Renal cortex interstitium (tissue), 11 donors: ENCODE data around the gene GALNT14. TPM values are rescaled to one million over a fixed set of nuclear protein-coding genes. Genes with fewer than 3 reads are reported as not detected.
A peak's percentile ranks its signal among the peaks of the same experiment; 100 is the strongest.

Source experiments
- DNase-seq, 11 donors: peaks; one replicate each; pipeline ENCODE4 v3.0.0-alpha.2; 2013; ENCODE audit warnings: low read depth in 9 of 11, low spot score in 4 of 11; ENCODE audit errors: extremely low read depth in 1 of 11
- polyA plus RNA-seq, 3 donors: library from polyadenylated mRNA; unstranded; fragments of 120-200 nt; gene quantifications; one replicate each; pipeline ENCODE4 v1.2.1, GENCODE V29; 2013; ENCODE audit not compliant: insufficient read length in 3 of 3

Gene GALNT14
- polyA plus RNA-seq, 3 donors = 33.2 to 41.7 (median 40.9) TPM

- no peak for DNase-seq
Measured at GRCh38 chr2:31141443-31142085, 3.3 kb upstream of the GALNT14 start.

GRCh38 chr2:31140151-31140550 is 1.9 kb upstream of the GALNT14 start:
- no peak for DNase-seq

DNA sequence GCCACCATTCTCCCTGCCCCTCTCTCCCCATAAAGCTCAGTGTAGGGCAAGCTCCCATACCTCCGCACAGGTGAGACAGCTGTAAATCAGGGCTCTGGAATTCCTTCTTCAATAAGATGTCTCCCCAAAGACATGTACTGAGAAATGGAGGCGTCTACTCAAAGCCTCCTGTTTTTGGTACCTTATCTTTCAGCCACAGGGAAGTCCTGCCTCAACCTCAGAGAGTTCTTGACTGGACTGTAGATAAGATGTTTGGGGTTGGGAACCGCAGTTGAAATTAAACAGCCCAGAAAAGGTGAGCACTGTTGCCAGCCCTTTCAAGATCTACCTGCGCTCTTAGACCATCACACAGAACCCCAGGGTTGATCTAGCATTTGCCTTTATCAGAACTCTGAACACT is 1.4 kb upstream of the GALNT14 start:
- DNase-seq = no peak

- DNase-seq = peak in 4 of 11 donors; percentile 5 to 20 (median 8)
Measured at GRCh38 chr2:31137211-31138036, 816 bp downstream of the GALNT14 start.

DNA sequence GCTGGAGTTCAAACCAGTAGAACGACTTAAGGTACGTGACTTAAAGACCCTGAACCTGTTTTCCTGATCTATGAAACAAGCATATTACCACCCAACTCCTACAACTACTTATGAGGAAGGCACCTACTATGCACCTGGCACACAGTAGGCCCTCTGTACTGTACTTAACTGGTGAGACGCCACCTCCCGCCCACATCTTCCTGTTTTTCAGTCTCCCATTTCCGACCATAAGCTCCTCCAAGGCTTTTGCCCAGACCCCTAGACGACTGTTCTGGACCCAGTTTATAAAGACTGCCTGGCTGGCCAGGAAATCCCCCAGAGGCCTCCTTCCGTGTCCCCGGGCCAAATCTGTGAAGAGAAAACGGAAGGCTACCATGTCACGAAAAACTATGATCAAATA is 1.5 kb downstream of the GALNT14 start:
- no peak for DNase-seq

DNA sequence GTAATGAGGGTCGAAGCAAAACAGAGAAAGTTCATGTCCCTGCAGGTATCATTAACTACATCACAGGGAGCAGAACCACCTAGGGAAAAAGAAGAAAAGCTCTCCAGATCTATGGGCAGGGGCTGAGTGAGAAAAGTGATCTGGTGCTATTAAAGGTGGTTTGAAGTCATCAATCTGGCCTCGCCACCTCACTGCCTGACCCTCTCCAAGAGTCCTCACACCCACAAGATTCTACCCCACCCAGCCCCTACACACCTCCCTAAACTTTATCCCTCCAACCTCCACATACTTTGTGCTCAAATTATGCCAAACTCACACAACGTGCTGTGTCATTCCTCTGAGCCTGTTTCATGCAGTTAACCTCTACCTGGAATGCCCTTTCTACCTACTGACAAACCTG is 2.2 kb downstream of the GALNT14 start:
- no peak for DNase-seq

- no peak for DNase-seq
Measured at GRCh38 chr2:31134480-31134879, 3.8 kb downstream of the GALNT14 start.

DNA sequence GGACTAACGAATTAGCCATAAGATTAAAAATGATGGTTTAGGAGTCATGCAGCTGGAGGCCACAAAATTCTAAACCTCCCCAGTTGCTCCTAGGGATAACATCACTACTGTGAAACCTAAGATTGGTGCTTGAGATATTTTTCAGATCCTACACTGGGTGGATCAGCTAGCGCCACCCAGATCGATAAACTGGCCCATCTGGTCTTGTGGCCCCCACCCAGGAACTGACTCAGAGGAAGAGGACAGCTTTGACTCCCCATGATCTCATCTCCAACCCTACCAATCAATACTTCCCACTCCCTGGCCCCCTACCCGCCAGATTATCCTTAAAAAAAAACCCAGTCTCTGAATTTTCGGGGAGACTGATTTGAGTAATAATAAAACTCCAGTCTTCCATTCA is 5.5 kb downstream of the GALNT14 start:
- no peak for DNase-seq

GRCh38 chr2:31131871-31132270 is 6.4 kb downstream of the GALNT14 start:
- no peak for DNase-seq

GRCh38 chr2:31129375-31130171 is 8.7 kb downstream of the GALNT14 start:
- no peak for DNase-seq

GRCh38 chr2:31127931-31128330 is 10.3 kb downstream of the GALNT14 start:
- no peak for DNase-seq

GRCh38 chr2:31125918-31126695 is 12.1 kb downstream of the GALNT14 start:
- DNase-seq = no peak

- no peak for DNase-seq
Measured at GRCh38 chr2:31124904-31125303, 13.3 kb downstream of the GALNT14 start.

DNA sequence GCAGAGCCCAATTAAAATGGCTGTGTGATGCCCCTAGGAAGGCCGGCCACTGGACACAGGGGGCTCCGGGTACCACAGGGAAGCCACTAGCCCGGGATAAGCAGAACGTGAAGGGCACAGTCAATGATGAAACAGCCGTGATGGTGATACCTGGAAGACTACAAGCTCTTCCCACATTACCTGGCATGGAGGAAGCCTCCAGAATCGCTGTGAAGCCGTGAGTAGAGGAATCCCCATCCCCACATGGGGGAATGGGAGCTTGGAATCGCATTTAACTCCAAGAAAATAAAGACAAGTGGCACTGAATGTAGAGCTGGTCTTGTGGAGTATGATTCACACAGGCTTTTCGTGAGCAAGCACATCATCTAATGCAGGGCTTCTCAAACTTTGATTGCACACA is 16.1 kb downstream of the GALNT14 start:
- no peak for DNase-seq

GRCh38 chr2:31113765-31114164 is 24.5 kb downstream of the GALNT14 start:
- DNase-seq = no peak

DNA sequence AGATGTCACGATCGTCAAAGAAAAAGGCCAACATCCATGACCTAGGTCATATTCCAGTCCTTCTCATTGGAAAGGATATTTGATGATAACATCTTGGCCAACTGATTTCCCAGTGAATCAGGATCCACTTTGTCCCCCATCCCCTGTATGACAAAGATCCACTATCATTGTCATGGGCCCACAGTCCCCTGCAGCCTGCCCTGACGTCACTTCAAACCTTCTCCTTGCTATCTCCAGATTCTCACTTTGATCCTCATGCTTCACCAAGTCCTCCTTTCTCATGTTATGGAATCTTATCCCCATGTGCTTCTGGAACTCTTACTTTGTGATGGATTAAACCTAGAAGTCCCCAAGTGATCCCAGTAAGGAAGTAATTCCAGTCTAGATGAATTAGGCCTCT is 25.7 kb downstream of the GALNT14 start:
- no peak for DNase-seq

GRCh38 chr2:31110998-31111397 is 27.2 kb downstream of the GALNT14 start:
- DNase-seq = no peak

GRCh38 chr2:31110431-31110830 is 27.8 kb downstream of the GALNT14 start:
- DNase-seq = no peak

- DNase-seq = no peak
Measured at GRCh38 chr2:31109633-31110192, 28.5 kb downstream of the GALNT14 start.
